ENCODE results near the gene CAPNS2. TPM values are rescaled to one million over a fixed set of nuclear protein-coding genes. Genes with fewer than 3 reads are reported as not detected.

The CAPNS2 gene
- total RNA-seq, 1 donor from 2014 or later = 0.82 TPM

Other genes with a start within 250 kb of the CAPNS2 start
- not detected in 2 replicates for gene IRX6, start 242.5 kb upstream of the CAPNS2 start, total RNA-seq
- gene MMP2, start 87.5 kb upstream of the CAPNS2 start, total RNA-seq = 124 and 246 TPM in 2 replicates
- gene LPCAT2, start 57.6 kb upstream of the CAPNS2 start, total RNA-seq = 15.6 and 28.5 TPM in 2 replicates
- not detected in 2 replicates for gene SLC6A2, start 89.3 kb downstream of the CAPNS2 start, total RNA-seq